CD4-positive, alpha-beta memory T cell (primary cell): ENCODE results near the gene KLHL40. TPM values are rescaled to one million over a fixed set of nuclear protein-coding genes. Genes with fewer than 3 reads are reported as not detected.
A peak's percentile ranks its signal among the peaks of the same experiment; 100 is the strongest.

Experiments used
- CTCF ChIA-PET: fragments of 350-600 bp; sonication (Branson Sonifier 250); formaldehyde crosslinking; loops from one replicate; lab custom pipeline; 2021; ENCODE audit warnings: inconsistent platforms; ENCODE audit not compliant: partially characterized antibody; lab: Charles Lee
- POLR2A ChIA-PET: fragments of 350-600 bp; sonication (Branson Sonifier 250); formaldehyde crosslinking; loops from one replicate; lab custom pipeline; 2021; ENCODE audit not compliant: partially characterized antibody; lab: Charles Lee
- DNase-seq, 5 donors: peaks; one replicate each; pipeline versions ENCODE4 v3.0.0 to v3.0.0-alpha.2; 2020 to 2022; ENCODE audit warnings: mixed read lengths in 1 of 5
- H3K27ac ChIP-seq: one replicate; pipeline ENCODE4 v1.7.0; 2013; ENCODE audit warnings: low read depth, low read length
- H3K27me3 ChIP-seq: 2 replicates; pipeline ENCODE4 v1.7.0; 2013; ENCODE audit warnings: mild to moderate bottlenecking, low read length, moderate library complexity; ENCODE audit not compliant: insufficient read depth
- H3K36me3 ChIP-seq: 2 replicates; pipeline ENCODE4 v1.7.0; 2013; ENCODE audit warnings: mild to moderate bottlenecking, low read length, moderate library complexity; ENCODE audit not compliant: insufficient read depth
- H3K4me1 ChIP-seq: 2 replicates; pipeline ENCODE4 v1.7.0; 2013; ENCODE audit warnings: mild to moderate bottlenecking, low read length, moderate library complexity; ENCODE audit not compliant: insufficient read depth
- H3K4me3 ChIP-seq, 2 donors: one replicate each; pipeline ENCODE4 v1.7.0; 2013; ENCODE audit warnings: low read length in 2 of 2, mild to moderate bottlenecking in 1 of 2
- H3K9me3 ChIP-seq, 2 donors: one replicate each; pipeline ENCODE4 v1.7.0; 2013; ENCODE audit warnings: low read length in 2 of 2, control low read depth in 1 of 2; ENCODE audit not compliant: control insufficient read depth in 1 of 2
- H3K27ac Mint-ChIP-seq, 7 donors: one replicate each; pipeline ENCODE4 v1.8.0; 2020 to 2021; ENCODE audit warnings: mixed read lengths in 7 of 7, mild to moderate bottlenecking in 6 of 7, inconsistent platforms in 3 of 7, moderate library complexity in 3 of 7
- H3K27me3 Mint-ChIP-seq, 2 donors: one replicate each; pipeline ENCODE4 v1.8.0; 2020 to 2021; ENCODE audit warnings: mixed read lengths in 2 of 2
- H3K36me3 Mint-ChIP-seq, 2 donors: one replicate each; pipeline ENCODE4 v1.8.0; 2020 to 2021; ENCODE audit warnings: mixed read lengths in 2 of 2, inconsistent platforms in 1 of 2, mild to moderate bottlenecking in 1 of 2
- H3K4me1 Mint-ChIP-seq, 4 donors: one replicate each; pipeline ENCODE4 v1.8.0; 2020 to 2021; ENCODE audit warnings: mixed read lengths in 4 of 4, mild to moderate bottlenecking in 1 of 4
- H3K4me3 Mint-ChIP-seq, 8 donors: one replicate each; pipeline ENCODE4 v1.8.0; 2020 to 2021; ENCODE audit warnings: mixed read lengths in 8 of 8, mild to moderate bottlenecking in 7 of 8, moderate library complexity in 6 of 8, inconsistent platforms in 3 of 8
- H3K9me3 Mint-ChIP-seq, 8 donors: one replicate each; pipeline ENCODE4 v1.8.0; 2020 to 2021; ENCODE audit warnings: mixed read lengths in 8 of 8, mild to moderate bottlenecking in 5 of 8, inconsistent platforms in 3 of 8, moderate library complexity in 1 of 8
- intact Hi-C: fragments of 100-400 bp; cut with micrococcal nuclease; formaldehyde crosslinking; loops from one replicate; pipeline ENCODE4 v1.15.1; 2023
- polyA plus RNA-seq, 2 donors: library from polyadenylated mRNA; unstranded; fragments of 300-500 nt; fragmentation: Illumina TruSeq; gene quantifications; one replicate each; pipeline ENCODE4 v1.2.3, GENCODE V29; 2021
- total RNA-seq, 2 experiments: library from RNA; stranded (reverse); gene quantifications; one replicate each; pipeline ENCODE4 v1.2.3, GENCODE V29; 2021

The KLHL40 gene
- total and polyA plus RNA-seq, 4 experiments from 2014 or later, result not detected

DNA sequence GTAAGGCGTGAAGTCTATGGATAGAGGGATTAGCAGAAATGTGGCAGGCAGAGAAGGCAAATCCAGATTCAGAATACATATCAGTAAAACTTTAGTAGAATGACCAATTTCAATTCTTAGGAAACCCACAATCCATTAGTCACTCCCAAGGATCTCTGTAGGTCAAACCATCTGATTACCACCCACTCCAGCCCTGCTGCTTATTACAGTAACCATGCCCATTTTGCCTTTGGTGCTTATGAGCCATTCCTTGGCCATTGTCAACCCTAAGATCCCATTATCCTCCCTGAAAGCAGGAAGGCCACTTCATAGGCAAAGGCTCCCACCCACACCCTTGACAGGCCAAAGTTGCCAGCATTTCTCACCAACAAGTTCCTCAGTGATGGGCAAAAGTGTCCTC, 5.1 kb upstream of the KLHL40 start:
- Mint-ChIP-seq H3K4me1 (no peaks in the 10 kb centered on the region), H3K27me3 (peaks cover 19% of the 10 kb centered on the region in 2 donors), H3K9me3 (peaks cover 3 to 34% (median 16%) of the 10 kb centered on the region in 8 donors), H3K36me3 (peaks cover 0 to 3% of the 10 kb centered on the region in 2 donors), H3K4me3 (no peak overlapping the region), H3K27ac (no peak overlapping the region)
- ChIA-PET CTCF (no interaction called here), POLR2A (interaction anchor here (1.0 kb wide), 1 partner anchor 13 kb away, joined by 3 read pairs; no protein-coding TSS in a partner anchor)
- intact Hi-C loops, result no loop called here
- DNase-seq, result no peak
- Histone ChIP-seq H3K36me3 (no peaks in the 10 kb centered on the region), H3K4me1 (no peaks in the 10 kb centered on the region), H3K27ac (no peak overlapping the region), H3K4me3 (no peak overlapping the region), H3K27me3 (no peaks in the 10 kb centered on the region), H3K9me3 (no peaks in the 10 kb centered on the region)

- Histone ChIP-seq H3K27me3 (no peaks in the 10 kb centered on the region), H3K27ac (no peak overlapping the region), H3K4me1 (no peaks in the 10 kb centered on the region), H3K4me3 (no peak overlapping the region), H3K9me3 (no peaks in the 10 kb centered on the region), H3K36me3 (no peaks in the 10 kb centered on the region)
- peaks cover 19 to 20% of the 10 kb centered on the region in 2 donors for H3K27me3 Mint-ChIP-seq
- POLR2A ChIA-PET, result no interaction called here
- no peak overlapping the region for H3K4me3 Mint-ChIP-seq
- H3K9me3 Mint-ChIP-seq, result peaks cover 3 to 33% (median 16%) of the 10 kb centered on the region in 8 donors
- H3K4me1 Mint-ChIP-seq, result peaks cover 0 to under 1% (median 0%) of the 10 kb centered on the region in 4 donors
- no peak for DNase-seq
- H3K27ac Mint-ChIP-seq, result no peak overlapping the region
- intact Hi-C loops, result no loop called here
- peaks cover 0 to 3% of the 10 kb centered on the region in 2 donors for H3K36me3 Mint-ChIP-seq
- CTCF ChIA-PET, result no interaction called here
These were observed 4.5 kb upstream of the KLHL40 start for GRCh38 chr3:42680806-42681205.

DNA sequence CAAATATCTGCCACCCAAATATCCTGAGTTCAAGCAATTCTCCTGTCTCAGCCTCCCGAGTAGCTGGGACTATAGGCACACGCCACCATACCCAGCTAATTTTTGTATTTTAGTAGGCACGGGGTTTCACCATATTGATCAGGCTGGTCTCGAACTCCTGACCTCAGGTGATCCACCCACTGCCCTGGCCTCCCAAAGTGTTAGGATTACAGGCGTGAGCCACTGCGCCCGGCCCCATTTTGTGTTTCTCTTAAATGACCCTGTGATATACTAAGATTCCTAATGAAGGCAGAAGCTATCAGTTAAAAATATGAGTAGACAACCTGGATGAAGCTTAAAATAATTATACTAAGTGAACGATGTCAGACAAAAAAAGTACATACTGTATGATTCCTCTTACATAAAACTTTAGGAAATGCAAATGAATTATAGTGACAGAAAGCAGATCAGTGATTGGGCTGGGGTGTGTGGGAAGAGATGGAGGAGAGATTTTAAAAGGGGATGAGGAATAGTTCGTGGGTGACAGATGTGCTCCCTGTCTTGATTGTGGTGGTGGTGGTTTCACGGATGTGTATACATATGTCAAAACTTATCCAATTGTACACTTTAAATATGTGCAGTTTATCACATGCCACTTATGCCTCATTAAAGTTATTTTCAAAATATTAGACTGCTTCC, 3.8 kb upstream of the KLHL40 start:
- H3K36me3 ChIP-seq, result no peaks in the 10 kb centered on the region
- no peak overlapping the region for H3K4me3 ChIP-seq
- H3K27me3 ChIP-seq, result no peaks in the 10 kb centered on the region
- H3K9me3 ChIP-seq, result no peaks in the 10 kb centered on the region
- H3K27ac ChIP-seq, result no peak overlapping the region
- Mint-ChIP-seq H3K36me3 (peaks cover 0 to 3% of the 10 kb centered on the region in 2 donors), H3K27me3 (peaks cover 19 to 21% of the 10 kb centered on the region in 2 donors), H3K4me3 (no peak overlapping the region), H3K27ac (no peak overlapping the region), H3K4me1 (peaks cover 0 to 2% (median 0%) of the 10 kb centered on the region in 4 donors), H3K9me3 (peaks cover 3 to 26% (median 12%) of the 10 kb centered on the region in 8 donors)
- ChIA-PET POLR2A (no interaction called here), CTCF (no interaction called here)
- intact Hi-C loops, result no loop called here
- DNase-seq, result no peak
- H3K4me1 ChIP-seq, result no peaks in the 10 kb centered on the region

GRCh38 chr3:42682301-42683070, 2.9 kb upstream of the KLHL40 start:
- Mint-ChIP-seq H3K36me3 (peaks cover 0 to 3% of the 10 kb centered on the region in 2 donors), H3K4me1 (peaks cover 0 to 2% (median 0%) of the 10 kb centered on the region in 4 donors), H3K27me3 (peaks cover 17 to 28% of the 10 kb centered on the region in 2 donors), H3K27ac (no peak overlapping the region), H3K9me3 (peaks cover 3 to 16% (median 8%) of the 10 kb centered on the region in 8 donors), H3K4me3 (no peak overlapping the region)
- Histone ChIP-seq H3K27ac (no peak overlapping the region), H3K27me3 (no peaks in the 10 kb centered on the region), H3K9me3 (no peaks in the 10 kb centered on the region), H3K4me3 (no peak overlapping the region), H3K4me1 (no peaks in the 10 kb centered on the region), H3K36me3 (no peaks in the 10 kb centered on the region)
- DNase-seq, result no peak
- intact Hi-C loops, result no loop called here
- ChIA-PET POLR2A (no interaction called here), CTCF (no interaction called here)

DNA sequence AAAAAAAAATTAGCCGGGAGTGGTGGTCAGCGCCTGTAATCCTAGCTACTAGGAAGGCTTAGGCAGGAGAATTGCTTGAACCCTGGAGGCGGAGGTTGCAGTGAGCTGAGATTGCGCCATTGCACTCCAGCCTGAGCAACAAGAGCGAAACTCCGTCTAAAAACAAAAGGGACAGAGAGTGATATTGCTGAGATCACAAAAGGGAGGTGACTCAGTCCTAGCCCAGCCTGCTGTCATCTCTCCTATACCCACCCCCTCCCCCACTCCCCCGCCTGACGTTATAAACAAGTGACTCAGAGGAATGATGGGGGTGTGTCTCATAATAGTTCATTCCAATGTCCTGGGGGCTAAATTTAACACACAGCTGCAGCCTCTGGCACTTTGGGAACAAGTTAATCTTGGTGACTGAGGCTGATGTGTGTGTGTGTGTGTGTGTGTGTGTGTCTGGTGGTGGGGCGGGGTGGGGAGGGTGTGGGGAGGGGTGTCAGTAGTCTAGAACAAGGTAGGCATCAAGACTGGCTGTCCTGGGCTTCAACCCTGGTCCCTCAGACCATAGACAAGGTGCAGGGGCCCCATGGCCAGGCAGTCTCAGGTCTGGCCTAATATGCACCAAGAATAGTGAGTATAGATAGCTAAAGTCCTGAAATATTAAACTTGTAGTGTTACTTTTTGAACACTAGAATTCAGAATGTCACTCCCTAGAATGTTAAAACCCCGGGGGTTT, 1.3 kb upstream of the KLHL40 start:
- H3K27ac Mint-ChIP-seq, result peak overlapping the region in 1 of 7 donors; percentile 58
- peaks cover 15 to 26% of the 10 kb centered on the region in 2 donors for H3K27me3 Mint-ChIP-seq
- CTCF ChIA-PET, result interaction anchor here (0.6 kb wide), 1 partner anchor 991 kb away, joined by 4 read pairs; no protein-coding TSS in a partner anchor
- Histone ChIP-seq H3K4me3 (no peak overlapping the region), H3K36me3 (no peaks in the 10 kb centered on the region), H3K9me3 (no peaks in the 10 kb centered on the region), H3K27ac (no peak overlapping the region), H3K27me3 (no peaks in the 10 kb centered on the region), H3K4me1 (no peaks in the 10 kb centered on the region)
- intact Hi-C loops, result no loop called here
- H3K4me1 Mint-ChIP-seq, result peaks cover 0 to 2% (median 0%) of the 10 kb centered on the region in 4 donors
- no peak for DNase-seq
- H3K9me3 Mint-ChIP-seq, result peaks cover 0 to 1% (median 0%) of the 10 kb centered on the region in 8 donors
- POLR2A ChIA-PET, result no interaction called here
- H3K4me3 Mint-ChIP-seq, result no peak overlapping the region
- H3K36me3 Mint-ChIP-seq, result peaks cover 0 to 3% of the 10 kb centered on the region in 2 donors

GRCh38 chr3:42684632-42685362, 540 bp upstream of the KLHL40 start:
- Mint-ChIP-seq H3K27ac (no peak overlapping the region), H3K9me3 (no peaks in the 10 kb centered on the region)
- CTCF ChIA-PET, result interaction anchor here (0.6 kb wide), 1 partner anchor 990 kb away, joined by 4 read pairs; no protein-coding TSS in a partner anchor

More at GRCh38 chr3:42684632-42685362, 540 bp upstream of the KLHL40 start:
- H3K4me1 Mint-ChIP-seq, result peaks cover 0 to 2% (median 0%) of the 10 kb centered on the region in 4 donors
- no peaks in the 10 kb centered on the region for H3K27me3 ChIP-seq
- no peaks in the 10 kb centered on the region for H3K9me3 ChIP-seq
- no peak overlapping the region for H3K27ac ChIP-seq
- H3K4me1 ChIP-seq, result no peaks in the 10 kb centered on the region
- no peaks in the 10 kb centered on the region for H3K36me3 ChIP-seq
- H3K27me3 Mint-ChIP-seq, result peaks cover 14 to 26% of the 10 kb centered on the region in 2 donors
- H3K36me3 Mint-ChIP-seq, result peaks cover 0 to 3% of the 10 kb centered on the region in 2 donors
- intact Hi-C loops, result no loop called here
- no peak overlapping the region for H3K4me3 ChIP-seq
- no peak for DNase-seq
- H3K4me3 Mint-ChIP-seq, result no peak overlapping the region
- POLR2A ChIA-PET, result no interaction called here
